Pancreas (tissue), 10 donors: ENCODE data around the gene KMT5B. TPM values are rescaled to one million over a fixed set of nuclear protein-coding genes. Genes with fewer than 3 reads are reported as not detected.
A peak's percentile ranks its signal among the peaks of the same experiment; 100 is the strongest.

Experiments used
- ATAC-seq, 4 donors: fragments of 200-7000 bp; cut with Tn5 transposase; one replicate each; pipeline versions ENCODE4 v1.8.0 to v1.9.1; 2020; ENCODE audit warnings: mild to moderate bottlenecking in 4 of 4, moderate library complexity in 4 of 4
- DNase-seq, 6 donors: peaks; one replicate each; pipeline ENCODE4 v3.0.0-alpha.2; 2020
- FAIRE-seq: peaks from 2 replicates; lab custom pipeline; 2012; peaks lifted over from hg19 to GRCh38; lab: Jason Lieb, UNC
- H3K27ac ChIP-seq, 4 donors: fragments of 200-600 bp; sonication (generic); 1 replicate in 3 of 4; 2 replicates in 1 of 4; pipeline versions ENCODE4 v1.5.0 to v1.8.0; 2020
- H3K27me3 ChIP-seq, 4 donors: fragments of 200-600 bp; one replicate each; pipeline ENCODE4 v1.8.0; 2021
- H3K36me3 ChIP-seq, 3 donors: fragments of 200-600 bp; sonication (generic) in 1 of 3; one replicate each; pipeline versions ENCODE4 v1.5.0 to v1.8.0; 2020 to 2021
- H3K4me1 ChIP-seq, 3 donors: fragments of 200-600 bp; one replicate each; pipeline ENCODE4 v1.8.0; 2021
- H3K4me3 ChIP-seq, 4 donors: fragments of 200-600 bp; sonication (generic) in 2 of 4; one replicate each; pipeline versions ENCODE4 v1.5.0 to v1.8.0; 2020 to 2021
- H3K9me3 ChIP-seq, 4 donors: fragments of 200-600 bp; one replicate each; pipeline ENCODE4 v1.8.0; 2021
- CTCF ChIP-seq, 4 donors: fragments of 200-600 bp; sonication (generic) in 3 of 4; IDR thresholded peaks; one replicate each; pipeline versions ENCODE4 v1.5.0 to v1.8.0; 2021; ENCODE audit warnings: antibody characterized with exemption in 4 of 4
- WGBS, 2 donors: extraction: QIAGEN DNeasy Blood & Tissue Kit; methylation state at CpG; one replicate each; pipeline ENCODE4 v1.1.7; 2013; 5-methylcytosine and 5-hydroxymethylcytosine counted together
- intact Hi-C, 3 donors: fragments of 100-400 bp; cut with DNase I; formaldehyde crosslinking; loops; one replicate each; pipeline versions ENCODE4 v1.11.1 to v1.14.2; 2022
- polyA plus RNA-seq, 2 donors: library from polyadenylated mRNA; stranded (reverse); fragments of 200-250 nt; gene quantifications; one replicate each; pipeline ENCODE4 v1.2.3, GENCODE V29; 2013
- total RNA-seq, 6 donors: library from RNA; stranded (reverse); fragmentation: NEBNext Ultra II Directional in 4 of 6; extraction: Animal tissue kit (Norgen Biotek cat#: 25700) in 4 of 6; gene quantifications; one replicate each; pipeline versions ENCODE4 v1.2.1 to v1.2.4, GENCODE V29; 2021 to 2023
- donor health status: healthy with polysubstance abuse.
- donor health status: DM: no; HTN: no; CAD: no; lungs with moderate emphysema.
- donor health status: DM: no; HTN: no; CAD: no.
- donor health status: control.
- donor health status: control.
- donor health status: Bipolar disorder and iron deficiency.
- donor health status: DM: yes; HTN: yes; CAD: no.
- donor health status: DM: no; HTN: no; CAD: no.
- donor health status: DM: no; HTN: no; CAD: no.
- donor health status: DM: yes; HTN: yes; CAD: no.

KMT5B gene
- total and polyA plus RNA-seq, 8 donors = 12.8 to 30.8 (median 22.6) TPM

- FAIRE-seq (no peak), ATAC-seq (peak; percentile 38 to 69 (median 64)), DNase-seq (peak in 1 of 6 donors; percentile 15)
- Histone ChIP-seq H3K9me3 (no peaks in the 10 kb centered on the region), H3K4me1 (peaks cover 11 to 34% (median 23%) of the 10 kb centered on the region in 3 donors), H3K27ac (no peak overlapping the region), H3K36me3 (no peaks in the 10 kb centered on the region), H3K27me3 (no peaks in the 10 kb centered on the region), H3K4me3 (no peak overlapping the region)
- intact Hi-C loops = loop anchor here in 2 of 3 donors (10.0 kb wide), 2 partner anchors 51 to 161 kb away; no protein-coding TSS in a partner anchor
- 26 to 35% methylated on average over 5 of the region's 5 CpGs for WGBS, 2 donors
- peak; percentile 55 to 78 (median 73) for TF ChIP-seq CTCF (IDR thresholded peaks at IDR 0.05)
These were observed 6.9 kb downstream of the KMT5B start for GRCh38 chr11:68206211-68206610.

- no peaks in the 10 kb centered on the region for H3K36me3 ChIP-seq
- WGBS, 2 donors = 40 to 41% methylated on average over 6 of the region's 6 CpGs
- H3K27me3 ChIP-seq = no peaks in the 10 kb centered on the region
- H3K27ac ChIP-seq = no peak overlapping the region
- no peak for DNase-seq
- no peak for ATAC-seq
- TF ChIP-seq CTCF (IDR thresholded peaks at IDR 0.05) = no peak
- intact Hi-C loops = loop anchor here in 2 of 3 donors (10.0 kb wide), 2 partner anchors 50 to 160 kb away; no protein-coding TSS in a partner anchor
- FAIRE-seq = no peak
- no peaks in the 10 kb centered on the region for H3K9me3 ChIP-seq
- peaks cover 11 to 45% (median 21%) of the 10 kb centered on the region in 3 donors for H3K4me1 ChIP-seq
- no peak overlapping the region for H3K4me3 ChIP-seq
These were observed 8.7 kb downstream of the KMT5B start for GRCh38 chr11:68204402-68204801.

DNA sequence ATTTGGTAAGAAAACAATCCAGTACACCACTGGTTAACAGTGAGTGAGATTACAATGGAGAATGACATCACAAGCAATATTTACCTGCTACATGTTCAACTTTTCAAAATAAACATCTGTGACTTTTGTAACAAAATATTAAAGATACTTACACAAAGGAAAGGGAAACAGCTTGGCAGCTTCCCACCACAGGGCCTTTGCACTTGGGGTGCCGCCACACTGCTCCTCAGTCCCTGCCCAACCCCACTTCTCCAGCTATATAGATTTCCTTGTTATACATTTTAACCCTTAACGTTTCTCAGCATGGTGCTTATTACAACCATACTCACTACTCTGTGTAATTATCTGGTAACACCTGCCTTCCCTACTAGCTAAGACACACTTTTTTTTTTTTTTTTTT lies 10.9 kb downstream of the KMT5B start:
- no peak for DNase-seq
- H3K9me3 ChIP-seq = no peaks in the 10 kb centered on the region
- no peak overlapping the region for H3K27ac ChIP-seq
- no peaks in the 10 kb centered on the region for H3K27me3 ChIP-seq
- intact Hi-C loops = loop anchor here in 2 of 3 donors (10.0 kb wide), 2 partner anchors 47 to 157 kb away; no protein-coding TSS in a partner anchor
- no peak overlapping the region for H3K4me3 ChIP-seq
- ATAC-seq = peak in 3 of 4 donors; percentile 15 to 37 (median 35)
- FAIRE-seq = no peak
- no peaks in the 10 kb centered on the region for H3K36me3 ChIP-seq
- H3K4me1 ChIP-seq = peaks cover 5 to 41% (median 16%) of the 10 kb centered on the region in 3 donors
- 31 to 36% methylated on average over 2 of the region's 2 CpGs for WGBS, 2 donors
- no peak for TF ChIP-seq CTCF (IDR thresholded peaks at IDR 0.05)

DNA sequence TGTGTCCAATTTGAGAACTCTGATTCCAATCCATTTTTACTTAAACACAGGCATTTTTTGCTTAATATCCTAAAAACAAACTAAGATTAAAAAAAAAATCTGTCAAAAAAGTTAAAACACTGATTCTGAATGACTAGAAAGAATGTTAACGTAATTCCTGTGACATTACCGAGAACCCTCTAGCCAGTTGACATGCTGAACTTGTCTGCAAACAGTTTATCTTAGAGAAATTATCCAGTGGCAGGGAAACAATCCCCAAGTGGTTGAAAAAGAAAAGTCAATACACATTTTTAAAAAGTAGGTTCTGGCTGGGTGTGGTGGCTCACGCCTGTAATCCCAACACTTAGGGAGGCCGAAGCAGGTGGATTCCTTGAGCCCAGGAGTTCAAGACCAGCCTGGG lies 11.6 kb downstream of the KMT5B start:
- no peaks in the 10 kb centered on the region for H3K9me3 ChIP-seq
- FAIRE-seq (no peak), ATAC-seq (no peak), DNase-seq (no peak)
- peaks cover 5 to 41% (median 16%) of the 10 kb centered on the region in 3 donors for H3K4me1 ChIP-seq
- no peak for TF ChIP-seq CTCF (IDR thresholded peaks at IDR 0.05)
- no peaks in the 10 kb centered on the region for H3K27me3 ChIP-seq
- H3K27ac ChIP-seq = no peak overlapping the region
- H3K36me3 ChIP-seq = no peaks in the 10 kb centered on the region
- H3K4me3 ChIP-seq = no peak overlapping the region
- intact Hi-C loops = loop anchor here in 2 of 3 donors (10.0 kb wide), 2 partner anchors 47 to 157 kb away; no protein-coding TSS in a partner anchor
- WGBS, 2 donors = 70 to 79% methylated on average over 4 of the region's 4 CpGs

DNA sequence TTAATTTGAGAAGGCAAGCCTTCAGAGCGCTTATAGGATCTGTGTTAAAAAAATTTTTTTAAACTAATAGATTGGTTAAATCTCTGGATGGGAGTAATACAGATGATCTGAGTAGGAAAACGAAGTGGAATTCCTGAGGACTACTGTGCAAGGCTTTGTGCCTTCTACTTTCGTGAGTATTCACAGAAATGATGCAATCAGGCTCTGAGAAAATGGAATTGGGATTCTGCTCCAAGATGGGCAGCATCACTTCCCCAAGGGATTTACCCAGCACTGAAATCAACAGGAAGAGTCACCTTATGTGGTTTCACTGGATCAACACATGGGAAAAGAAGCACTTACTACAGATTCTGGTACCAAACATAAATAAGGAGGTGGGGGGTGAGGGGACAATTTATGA lies 12.5 kb downstream of the KMT5B start:
- Histone ChIP-seq H3K4me3 (no peak overlapping the region), H3K9me3 (no peaks in the 10 kb centered on the region), H3K36me3 (no peaks in the 10 kb centered on the region), H3K4me1 (peaks cover 5 to 37% (median 16%) of the 10 kb centered on the region in 3 donors), H3K27me3 (no peaks in the 10 kb centered on the region), H3K27ac (no peak overlapping the region)
- ATAC-seq (no peak), DNase-seq (no peak), FAIRE-seq (no peak)
- intact Hi-C loops = loop anchor here in 2 of 3 donors (10.0 kb wide), 2 partner anchors 46 to 156 kb away; no protein-coding TSS in a partner anchor
- WGBS, 2 donors = 63% methylated on average over 3 of the region's 3 CpGs
- no peak for TF ChIP-seq CTCF (IDR thresholded peaks at IDR 0.05)
